GM18508 (cell line): Measurements from ENCODE around the gene CYGB.
"Not testable (repeated sequence)": the region's sequence is repeated elsewhere in the genome, so short reads cannot be mapped to it uniquely, and the experiment has no call there.

Experiments
- ATAC-seq: cut with Tn5 transposase; IDR thresholded peaks from one replicate; pipeline ENCODE4 v1.9.1; 2021; ENCODE audit warnings: moderate number of reproducible peaks; ENCODE audit not compliant: insufficient read depth, unreplicated experiment

The CYGB gene

GRCh38 chr17:76568811-76569221 lies 31.3 kb upstream of the CYGB start:
- no peak for ATAC-seq

DNA sequence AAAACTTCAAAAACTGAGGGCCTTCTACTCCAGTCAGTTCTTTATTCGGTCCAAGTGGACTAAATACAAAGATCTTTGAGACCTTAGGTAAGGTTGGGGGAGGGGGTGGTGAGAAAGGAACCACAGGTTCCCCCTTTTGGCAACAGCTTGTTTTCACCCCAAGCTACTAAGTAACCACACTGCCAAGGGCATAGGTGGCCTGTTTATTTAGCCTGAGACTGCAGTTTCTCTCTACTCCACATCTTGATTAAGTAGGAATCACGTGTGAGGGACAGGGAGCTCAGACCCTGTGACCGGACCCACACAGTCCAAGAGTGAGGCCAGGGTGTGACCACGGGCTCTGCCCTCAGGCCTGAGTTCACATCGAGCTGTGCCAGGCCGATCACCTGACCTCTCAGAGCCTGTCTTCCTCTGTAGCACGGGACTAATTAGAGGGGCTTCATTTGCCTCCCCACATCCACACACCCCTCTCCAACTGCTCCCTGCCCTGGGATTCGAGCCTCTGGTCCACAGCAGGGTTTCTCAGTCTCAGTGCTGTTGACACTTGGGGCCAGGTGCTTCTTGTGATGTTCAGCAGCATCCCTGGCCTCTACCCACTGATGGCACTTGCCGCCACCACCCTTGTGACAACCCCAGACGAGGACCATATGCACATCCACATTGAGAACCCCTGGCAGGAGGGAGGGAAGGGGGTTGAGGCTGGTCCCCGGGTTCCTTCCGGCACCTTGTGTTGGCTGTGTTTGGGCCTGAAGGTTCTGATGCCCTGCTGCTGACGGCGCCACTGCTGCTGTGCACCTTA lies 30.3 kb upstream of the CYGB start:
- ATAC-seq, result no peak

GRCh38 chr17:76566988-76567431 lies 29.5 kb upstream of the CYGB start:
- no peak for ATAC-seq

DNA sequence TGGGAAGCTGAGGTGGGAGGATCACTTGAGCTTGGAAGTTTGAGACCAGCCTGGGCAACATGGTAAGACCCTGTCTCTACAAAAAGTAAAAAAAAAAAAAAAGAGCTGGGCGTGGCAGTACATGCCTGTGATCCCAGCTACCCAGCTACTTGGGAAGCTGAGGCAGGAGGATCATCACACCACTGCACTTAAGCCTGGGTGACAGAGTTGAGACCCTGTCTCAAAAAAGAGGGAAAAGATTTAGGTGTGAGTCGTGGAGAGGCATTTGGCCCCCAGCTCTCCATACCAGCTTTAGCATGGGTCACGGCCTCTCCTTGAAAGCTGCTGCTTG lies 29.1 kb upstream of the CYGB start:
- ATAC-seq, result no peak

DNA sequence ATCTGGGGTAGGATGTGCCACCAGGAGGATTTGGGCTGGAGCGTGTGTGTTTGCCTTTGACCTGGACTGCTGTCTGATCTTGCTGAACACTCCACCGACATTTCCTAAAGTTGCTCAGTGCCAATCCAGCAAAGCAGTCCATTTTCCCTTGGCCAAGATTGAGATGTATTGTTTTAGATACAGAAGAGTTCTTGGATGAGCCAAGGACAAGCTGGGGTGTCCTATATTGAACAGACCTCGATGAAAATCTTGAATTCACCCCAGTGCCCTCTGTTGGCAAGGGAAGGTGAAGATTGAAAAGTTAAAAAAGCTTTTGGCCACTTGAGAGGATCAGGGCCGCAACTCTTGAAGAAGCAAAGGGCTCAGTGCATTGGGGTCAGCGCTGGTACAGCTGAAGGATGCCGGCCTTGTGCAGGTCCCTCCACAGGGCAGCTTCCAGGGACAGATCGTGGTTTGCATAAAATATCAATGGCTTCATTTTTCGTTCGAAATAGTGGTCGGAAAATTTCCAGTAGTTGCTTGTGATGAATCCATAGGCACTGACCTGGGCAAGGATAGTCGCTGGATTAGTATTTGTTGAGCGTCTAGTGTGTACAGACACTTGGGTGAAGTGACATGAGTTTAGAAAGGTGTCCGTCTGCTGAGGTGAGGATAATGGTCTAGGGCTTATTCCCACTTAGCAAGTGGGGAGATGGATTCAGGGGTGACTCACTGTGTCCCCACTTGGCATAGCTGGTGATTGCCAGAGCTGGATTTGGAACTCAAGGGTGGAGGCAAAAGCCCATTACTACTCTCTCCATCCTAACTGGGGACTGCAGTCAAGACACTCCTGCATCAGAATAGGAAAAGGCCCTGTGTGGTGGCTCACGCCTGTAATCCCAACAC lies 28.5 kb upstream of the CYGB start:
- no peak for ATAC-seq

DNA sequence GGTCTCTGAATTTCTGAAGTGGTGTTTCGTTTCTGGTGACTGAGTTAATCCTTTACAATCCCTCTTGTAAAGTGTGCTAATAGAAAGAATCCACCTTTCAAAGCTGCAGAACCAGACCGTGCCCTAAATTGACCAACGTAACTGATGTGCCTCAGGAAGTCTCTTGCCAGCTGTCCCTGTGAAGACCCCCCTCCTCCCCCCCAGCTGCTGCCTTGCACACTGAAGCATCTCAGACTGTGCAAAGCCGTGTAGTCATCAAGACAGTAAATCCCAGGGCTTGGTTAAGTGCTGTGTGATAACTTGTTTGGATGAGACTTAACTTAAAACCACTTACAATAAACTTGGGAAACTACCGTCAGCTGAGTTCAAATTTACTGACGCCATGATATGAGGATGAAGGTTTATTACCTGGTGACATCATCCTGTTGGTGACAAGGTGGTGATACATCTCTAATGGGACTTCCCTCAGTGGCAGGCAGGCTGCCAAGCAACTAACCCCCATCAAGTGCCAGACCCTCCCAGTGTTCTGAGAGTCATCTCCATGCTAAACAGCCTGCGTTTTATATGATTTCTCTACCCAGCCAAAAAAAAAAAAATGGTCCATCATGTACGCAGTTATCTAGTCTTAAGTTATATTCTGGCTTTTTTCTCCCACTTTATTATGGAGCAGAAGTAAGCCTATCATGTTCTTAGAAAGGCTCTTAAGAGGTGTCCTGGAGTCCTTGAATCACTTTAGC lies 27.6 kb upstream of the CYGB start:
- ATAC-seq, result not testable (repeated sequence)

DNA sequence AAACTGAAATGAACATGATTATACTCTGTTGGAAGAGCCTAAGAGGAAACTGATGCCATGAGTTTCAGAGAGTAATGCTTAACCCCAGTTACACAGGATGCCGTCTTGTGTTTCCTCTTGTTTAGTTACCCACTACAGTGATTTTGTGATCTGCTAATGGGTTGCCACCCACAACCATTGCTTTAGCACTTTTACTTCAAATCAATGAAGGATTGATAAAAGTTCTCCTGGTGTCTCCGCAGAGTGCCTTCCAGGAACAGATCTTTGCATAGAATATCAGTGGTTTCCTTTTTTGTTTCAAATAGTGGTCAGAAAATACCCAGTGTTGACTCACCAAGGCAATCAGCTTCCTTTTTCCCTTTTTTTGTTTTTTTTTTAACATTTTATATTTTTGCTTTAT lies 25.9 kb upstream of the CYGB start:
- not testable (repeated sequence) for ATAC-seq

GRCh38 chr17:76562734-76563148 lies 25.2 kb upstream of the CYGB start:
- no peak for ATAC-seq

DNA sequence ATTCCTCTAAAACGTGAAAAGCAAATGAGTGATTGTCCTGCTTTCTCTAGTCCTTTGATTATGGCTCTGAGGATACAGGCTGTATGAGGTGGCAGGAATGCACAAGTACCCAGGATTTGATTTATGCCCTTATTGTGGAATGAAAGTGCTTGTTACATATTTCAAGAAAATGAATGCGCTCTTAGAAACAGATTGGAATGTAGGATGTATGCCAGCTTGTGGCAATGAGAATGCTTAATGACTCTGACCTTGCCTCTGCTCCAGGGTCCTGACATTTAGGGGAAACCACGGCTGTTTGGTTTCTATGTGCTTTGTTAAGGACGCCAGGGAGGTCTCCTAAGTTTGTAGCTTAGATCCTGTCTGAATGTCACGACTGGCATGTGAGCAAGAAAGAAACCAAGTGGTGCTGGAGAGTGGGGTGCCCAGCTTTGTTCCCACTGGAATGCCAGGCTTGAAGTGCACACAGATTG lies 24.3 kb upstream of the CYGB start:
- no peak for ATAC-seq

GRCh38 chr17:76561332-76561731 lies 23.8 kb upstream of the CYGB start:
- ATAC-seq, result no peak

- ATAC-seq, result no peak
Observed at GRCh38 chr17:76560877-76561221, 23.3 kb upstream of the CYGB start.

- ATAC-seq, result no peak
Observed at GRCh38 chr17:76560036-76560876, 22.7 kb upstream of the CYGB start.

DNA sequence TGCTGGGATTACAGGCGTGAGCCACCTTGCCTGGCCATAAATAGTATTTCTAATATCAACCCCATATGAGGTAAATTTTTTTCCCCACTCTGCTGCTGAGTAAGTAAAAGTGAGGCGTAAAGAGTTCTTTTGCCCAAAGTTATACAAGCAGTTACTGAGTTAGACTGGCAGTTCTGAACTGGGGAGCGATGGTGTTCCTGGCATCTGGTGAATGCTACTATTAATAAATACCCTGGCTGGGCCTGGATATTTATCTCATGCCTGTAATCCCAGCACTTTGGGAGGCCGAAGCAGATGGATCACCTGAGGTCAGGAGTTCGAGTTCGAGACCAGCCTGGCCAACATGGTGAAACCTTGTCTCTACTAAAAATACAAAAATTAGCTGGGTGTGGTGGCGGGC lies 22.0 kb upstream of the CYGB start:
- not testable (repeated sequence) for ATAC-seq

GRCh38 chr17:76558198-76559095 lies 20.9 kb upstream of the CYGB start:
- no peak for ATAC-seq

DNA sequence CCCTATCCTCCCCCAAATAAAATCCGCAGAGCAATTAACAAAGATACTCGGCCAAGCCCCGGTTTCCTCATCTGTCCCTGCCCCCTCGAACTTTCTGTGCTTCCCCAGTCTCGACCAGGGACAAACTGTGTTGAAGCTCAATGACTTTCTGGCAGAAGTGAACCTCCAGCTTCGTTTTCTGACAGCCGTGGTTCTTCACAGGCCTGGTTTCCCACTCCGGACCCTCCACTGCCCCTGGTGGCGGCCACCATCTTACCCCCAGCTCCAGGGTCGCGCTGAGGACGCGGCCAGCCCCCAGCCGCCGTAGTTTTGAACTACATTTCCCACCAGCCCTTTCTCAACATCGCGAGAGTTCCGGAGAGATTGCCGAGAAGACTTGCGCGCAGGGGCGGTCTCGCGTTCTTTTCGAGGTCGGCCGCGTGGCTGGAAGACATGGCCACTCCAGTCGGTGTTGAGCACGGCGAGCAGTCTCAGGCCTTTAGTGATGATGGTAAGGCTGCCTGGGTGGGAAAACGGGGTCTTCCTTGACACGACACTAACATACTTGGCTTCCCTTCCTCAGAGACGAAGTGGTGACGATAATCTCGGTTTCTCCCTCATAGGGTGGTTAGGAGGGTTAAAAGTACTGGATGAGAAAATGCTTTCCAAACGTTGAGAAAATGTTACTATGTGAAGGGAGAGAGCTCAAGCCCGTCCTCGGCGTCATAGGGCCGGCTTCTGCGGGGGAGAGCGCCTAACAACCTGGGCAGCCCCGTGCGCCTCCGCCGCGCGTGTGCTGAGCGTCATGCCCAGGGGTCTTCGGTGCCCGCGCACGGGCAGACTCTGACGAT lies 20.1 kb upstream of the CYGB start:
- no peak for ATAC-seq

DNA sequence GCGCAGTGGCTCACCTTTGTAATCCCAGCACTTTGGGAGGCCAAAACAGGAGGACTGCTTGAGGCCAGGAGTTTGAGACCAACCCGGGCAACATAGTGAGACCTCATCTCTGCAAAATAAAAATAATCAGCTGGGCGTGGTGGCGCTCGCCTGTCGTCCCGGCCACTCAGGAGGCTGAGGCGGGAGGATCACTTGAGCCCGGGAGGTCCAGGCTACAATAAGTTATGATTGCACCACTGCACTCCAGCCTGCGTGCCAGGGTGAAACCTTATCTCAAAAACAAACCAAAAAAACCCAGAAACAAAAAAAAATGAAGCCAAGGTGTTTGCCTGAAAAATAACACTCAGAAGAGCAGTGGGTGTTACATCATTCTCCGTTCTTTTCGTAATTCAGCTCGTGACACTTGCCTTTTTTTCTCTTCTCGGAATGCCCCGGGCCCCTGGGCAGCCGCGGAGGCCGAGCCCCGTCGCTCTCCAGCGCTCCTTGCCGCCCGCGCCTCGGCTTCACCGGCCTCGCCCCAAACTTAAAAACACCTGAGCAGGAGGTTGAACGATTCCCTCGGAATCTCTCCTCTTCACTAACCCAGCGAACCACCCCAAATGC lies 19.4 kb upstream of the CYGB start:
- no peak for ATAC-seq

DNA sequence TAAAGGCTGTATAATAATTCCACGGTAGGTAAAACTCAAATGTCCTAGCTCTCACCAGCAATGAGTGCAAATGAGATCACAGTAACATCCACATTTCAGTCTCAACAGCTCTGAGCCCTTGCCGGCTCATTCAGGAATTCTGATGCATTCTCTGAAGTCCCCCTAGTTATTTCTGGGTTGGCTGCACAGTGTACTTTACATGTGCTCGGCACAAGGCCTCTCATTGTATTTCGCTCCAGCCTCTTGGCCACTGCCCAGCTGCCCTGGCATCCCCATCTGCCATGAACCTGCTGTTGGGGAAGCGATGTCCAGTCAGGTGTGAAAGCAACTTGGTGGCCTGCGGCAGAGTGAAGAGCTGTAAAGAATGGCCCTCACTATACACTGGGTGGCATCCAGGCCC lies 16.6 kb upstream of the CYGB start:
- no peak for ATAC-seq
